SKM-1 (cell line): ENCODE data around the gene PSMD4.

Experiments used
- DNase-seq: peaks from one replicate; lab custom pipeline; 2025; ENCODE audit not compliant: unreplicated experiment; lab: John Stamatoyannopoulos, UW

Gene PSMD4

DNA sequence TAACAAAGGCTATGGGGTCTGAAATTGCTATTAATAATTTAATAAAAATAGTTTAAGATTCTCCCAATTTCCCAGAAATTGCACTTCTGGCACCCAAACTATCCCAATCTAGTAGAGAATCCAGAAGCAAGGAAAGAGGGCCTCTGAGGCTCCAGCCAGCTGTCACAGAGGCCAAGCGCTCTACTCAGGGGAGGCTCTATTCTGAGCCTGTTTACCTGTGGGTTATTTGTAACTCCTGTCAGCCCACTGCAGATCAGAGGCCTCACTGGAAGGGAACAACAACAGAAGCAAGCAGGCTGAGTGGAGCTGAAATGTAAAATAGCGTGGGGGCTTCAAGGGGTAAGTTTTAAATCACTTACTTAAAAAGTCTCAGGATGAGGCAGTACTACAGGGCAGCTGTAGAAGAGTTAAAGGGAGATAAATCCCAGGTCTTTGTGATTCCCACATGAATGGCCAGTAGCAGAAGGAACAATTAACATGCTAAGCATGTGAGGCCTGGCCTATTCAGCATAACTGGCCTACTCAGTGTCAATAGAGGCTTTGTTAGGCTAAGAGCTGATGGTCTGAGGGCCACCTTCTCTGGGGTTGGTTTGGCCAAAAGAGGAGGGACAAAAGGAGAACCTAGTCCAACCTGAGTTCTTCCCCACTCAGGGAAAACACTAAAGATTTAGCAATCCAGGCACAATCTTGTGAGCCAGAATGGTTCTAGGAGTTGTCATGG is 40.4 kb downstream of the PSMD4 start:
- DNase-seq = no peak

DNA sequence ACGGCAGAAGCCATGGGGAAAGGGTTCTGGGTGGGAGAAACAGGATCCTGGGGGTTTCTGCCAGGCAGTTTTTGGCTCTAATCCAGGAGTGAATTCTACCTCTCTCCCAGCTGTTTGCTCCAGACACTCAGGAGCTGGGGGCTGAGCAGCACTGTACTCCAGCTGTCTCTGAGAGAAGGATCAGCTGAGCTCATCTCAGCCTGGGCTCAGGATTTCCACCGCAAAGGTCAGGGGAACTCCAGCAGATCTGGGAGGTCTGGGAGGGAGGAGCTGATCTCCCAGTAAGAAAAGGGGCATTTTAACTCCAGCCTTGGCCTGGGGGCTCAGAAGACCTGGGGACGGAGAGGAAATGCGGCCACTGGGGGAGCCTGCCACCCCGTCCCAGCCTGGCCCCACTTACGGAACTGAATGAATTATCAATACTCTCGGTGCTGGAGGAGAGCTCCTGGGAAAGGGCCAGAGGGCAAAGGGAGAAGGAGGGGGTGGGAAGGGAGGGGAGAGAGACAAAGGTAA is 55.3 kb downstream of the PSMD4 start:
- DNase-seq = no peak

DNA sequence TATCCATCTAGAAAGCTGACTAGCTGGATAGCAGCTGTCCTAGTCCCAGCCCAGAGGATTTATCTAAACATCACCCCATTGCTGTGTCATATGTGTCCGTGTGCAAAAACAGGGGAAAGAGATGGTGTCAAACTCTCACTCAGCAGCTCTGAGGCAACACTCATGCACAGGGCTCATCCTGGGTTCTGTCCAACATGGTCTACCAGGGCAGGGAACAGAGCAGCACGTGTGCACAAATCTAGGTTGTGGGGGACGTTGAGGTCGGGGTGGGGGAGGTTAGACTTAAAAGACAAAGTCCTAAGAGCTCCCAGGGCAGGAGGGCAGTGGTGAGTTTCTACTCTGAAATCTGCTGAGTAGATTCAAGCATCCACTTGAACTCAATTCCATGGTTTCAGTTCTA is 56.5 kb downstream of the PSMD4 start:
- DNase-seq = no peak

DNA sequence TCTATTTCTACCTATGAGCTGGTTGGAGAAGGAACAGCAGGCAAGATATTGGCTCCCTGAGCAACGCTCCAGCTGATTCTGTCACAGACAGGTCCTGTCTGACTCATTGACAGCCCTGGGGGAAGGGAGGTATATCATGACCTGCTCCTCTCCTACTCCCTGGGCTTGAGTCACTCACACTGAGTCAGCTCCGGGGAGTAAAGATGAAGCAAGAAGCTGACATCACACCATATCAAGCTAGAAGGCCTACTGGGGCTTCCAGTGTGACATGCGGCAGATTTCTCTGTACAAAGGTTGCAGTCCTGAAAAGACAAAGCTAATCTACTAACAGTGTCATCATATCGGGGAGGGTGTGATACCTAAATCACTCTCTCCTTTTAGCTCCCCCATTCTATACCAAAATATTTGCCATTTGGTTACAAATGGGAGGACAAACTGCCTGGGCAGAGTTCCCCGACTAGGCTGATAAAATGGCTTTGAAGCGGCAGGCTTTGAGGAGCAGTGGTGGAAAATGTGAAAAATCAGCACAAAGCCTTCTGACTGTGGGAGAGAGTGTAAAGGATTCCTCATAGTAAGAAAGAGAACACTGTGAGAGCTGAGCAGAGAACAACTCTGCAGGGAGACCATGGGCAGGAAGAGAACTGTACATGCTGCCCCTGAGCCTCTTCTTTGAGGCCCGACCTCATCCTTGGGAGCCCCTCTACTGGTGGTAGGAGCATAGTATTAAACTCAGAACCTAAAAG is 57.2 kb downstream of the PSMD4 start:
- DNase-seq = peak; percentile 76

DNA sequence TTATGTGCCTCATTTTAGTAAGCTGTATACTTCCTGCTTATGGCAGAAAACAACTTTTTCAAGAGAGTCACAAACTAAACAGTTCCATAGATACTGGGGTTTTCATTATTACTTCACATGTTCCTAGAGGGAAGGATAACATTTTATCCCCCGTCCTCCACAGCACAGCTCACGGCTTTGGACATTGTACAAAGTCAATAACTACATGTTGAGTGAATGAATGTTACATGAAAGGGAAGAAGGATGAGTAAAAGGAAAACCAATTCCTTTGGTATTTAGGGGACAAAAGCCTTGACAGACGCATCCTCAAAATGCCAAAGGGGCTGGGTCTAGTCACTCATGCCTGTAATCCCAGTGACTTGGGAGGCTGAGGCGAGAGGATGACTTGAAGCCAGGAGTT is 57.9 kb downstream of the PSMD4 start:
- DNase-seq = no peak

DNA sequence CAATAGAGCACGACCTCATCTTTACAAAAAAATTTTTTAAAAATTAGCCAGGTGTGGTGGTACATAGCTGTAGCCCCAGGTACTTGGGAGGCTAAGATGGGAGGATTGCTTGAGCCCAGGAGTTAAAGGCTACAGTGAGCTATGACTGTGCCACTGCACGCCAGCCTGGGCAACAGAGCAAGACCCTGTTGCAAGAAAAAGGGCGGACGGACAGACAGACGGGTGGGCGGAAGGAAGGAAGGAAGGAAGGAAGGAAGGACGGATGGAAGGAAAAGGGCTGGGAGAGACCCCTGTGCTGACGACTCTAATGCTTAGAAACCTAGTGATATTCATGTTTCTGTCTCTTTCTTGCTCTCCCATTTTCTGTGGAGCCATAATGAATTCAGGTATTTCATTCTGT is 58.3 kb downstream of the PSMD4 start:
- DNase-seq = no peak

DNA sequence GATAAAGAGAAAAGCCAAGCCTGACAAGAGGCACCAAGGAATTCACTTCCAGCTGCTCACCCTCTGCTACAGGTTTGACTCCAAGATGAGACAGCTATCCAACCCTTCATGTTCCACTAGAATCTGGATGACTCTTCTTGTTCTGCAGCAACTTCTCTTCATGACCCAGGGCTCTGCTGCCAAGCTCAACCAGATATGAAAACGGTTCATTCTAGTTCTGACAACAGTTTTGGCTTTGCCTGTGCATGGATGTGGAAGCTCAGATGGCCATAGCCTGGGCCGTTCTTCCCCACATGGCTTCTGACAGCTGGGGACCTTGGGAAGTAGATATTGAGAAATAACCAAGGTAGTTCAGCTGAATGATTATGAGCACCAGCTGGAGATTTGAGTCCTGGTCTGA is 59.0 kb downstream of the PSMD4 start:
- DNase-seq = no peak

DNA sequence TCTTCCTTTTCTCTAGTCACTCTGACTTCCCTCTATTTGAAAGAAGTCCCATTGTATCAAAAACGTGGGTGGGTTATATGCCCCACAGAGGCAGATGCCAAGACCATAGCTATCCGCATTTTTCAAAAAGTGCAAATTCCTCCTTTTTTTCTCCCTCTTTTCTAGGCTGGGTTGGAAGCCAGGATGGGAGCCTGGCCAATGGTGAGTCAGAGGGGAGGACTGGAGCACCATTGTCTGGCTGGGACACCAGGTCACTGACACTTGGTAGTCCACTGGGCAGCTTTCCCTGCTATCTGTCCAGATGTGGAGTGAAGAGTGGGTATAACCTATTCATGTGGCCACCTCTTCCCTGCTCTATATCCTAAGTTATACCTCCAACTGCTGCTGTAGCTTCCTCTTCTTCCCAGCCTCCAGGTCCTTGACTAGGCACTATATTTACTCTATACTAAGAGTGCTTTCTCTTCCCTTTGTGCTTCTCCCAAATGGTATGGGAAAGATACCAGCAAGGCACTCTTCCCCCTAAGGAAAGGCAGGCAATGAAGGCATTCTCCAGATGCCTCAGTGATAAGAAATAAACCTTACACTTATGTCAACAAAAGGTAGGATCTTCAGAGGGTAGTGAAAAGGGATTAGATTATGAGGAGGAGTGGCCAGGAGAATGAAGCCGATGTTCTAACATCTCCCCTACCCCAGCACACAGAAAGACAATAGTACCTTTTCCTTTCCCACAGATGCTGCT is 59.8 kb downstream of the PSMD4 start:
- no peak for DNase-seq

DNA sequence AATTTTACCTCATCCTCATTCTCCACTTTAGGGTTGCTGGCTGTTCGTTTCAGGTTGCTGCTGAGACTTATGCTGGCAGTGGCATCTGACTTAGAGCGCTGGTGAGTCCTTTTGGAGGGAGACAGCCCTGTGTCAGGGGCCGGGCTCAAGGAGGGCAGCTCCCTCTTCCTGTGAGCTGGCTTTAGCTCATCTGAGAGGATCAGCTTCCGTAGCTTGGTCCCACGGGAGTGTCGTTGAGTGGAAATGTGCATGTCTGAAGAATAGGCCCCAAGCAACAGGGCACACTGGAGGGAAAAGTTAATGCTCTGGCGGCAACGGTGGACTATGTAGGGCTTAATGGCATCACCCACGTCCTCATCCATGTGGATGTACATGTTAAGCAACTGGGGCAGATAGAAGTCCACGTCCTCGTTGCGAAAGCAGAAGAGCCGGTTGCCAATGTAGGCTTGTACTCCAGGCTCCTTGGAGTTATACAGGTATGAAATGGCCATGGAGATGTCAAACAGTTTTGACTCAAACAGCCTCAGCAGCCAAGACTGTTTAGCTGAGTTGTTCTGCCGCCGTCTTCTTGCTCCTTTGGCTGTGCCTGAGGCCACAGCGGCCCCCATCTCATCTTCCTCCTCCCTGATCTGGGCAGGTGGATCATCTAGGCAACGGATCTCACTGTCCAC is 61.2 kb downstream of the PSMD4 start:
- DNase-seq = no peak
